Measurements from ENCODE around the gene JAG2.

The JAG2 gene

GRCh38 chr14:105135700-105136395 is 32.7 kb downstream of the JAG2 start:
- H3K4me1 ChIP-seq: no peaks in the 10 kb centered on the region
- peaks cover 5 to 31% (median 18%) of the 10 kb centered on the region in 3 donors for H3K9me3 ChIP-seq
- no peak for TF ChIP-seq CTCF (IDR thresholded peaks at IDR 0.05)
- peaks cover 0 to 15% of the 10 kb centered on the region in 2 donors for H3K27me3 ChIP-seq
- H3K36me3 ChIP-seq: peaks cover 0 to 9% (median 4%) of the 10 kb centered on the region in 3 donors
- intact Hi-C loops (cut with DNase I; ENCODE audit: low total_unique reads): no loop called here
- no peak overlapping the region for H3K27ac ChIP-seq
- H3K4me3 ChIP-seq: no peak overlapping the region
- DNase-seq: peak; percentile 8 to 24

- no peak for DNase-seq
- H3K27ac ChIP-seq: no peak overlapping the region
- no peaks in the 10 kb centered on the region for H3K36me3 ChIP-seq
- intact Hi-C loops (cut with DNase I; ENCODE audit: low total_unique reads): no loop called here
- H3K27me3 ChIP-seq: peaks cover 0 to 17% of the 10 kb centered on the region in 2 donors
- H3K4me3 ChIP-seq: no peak overlapping the region
- H3K9me3 ChIP-seq: peaks cover 0 to 18% (median 0%) of the 10 kb centered on the region in 3 donors
- TF ChIP-seq CTCF (IDR thresholded peaks at IDR 0.05): no peak
- no peaks in the 10 kb centered on the region for H3K4me1 ChIP-seq
Measured at GRCh38 chr14:105132921-105133654, 35.5 kb downstream of the JAG2 start.

- DNase-seq: no peak
- peaks cover 0 to 18% (median 0%) of the 10 kb centered on the region in 3 donors for H3K9me3 ChIP-seq
- no peak for TF ChIP-seq CTCF (IDR thresholded peaks at IDR 0.05)
- no peaks in the 10 kb centered on the region for H3K36me3 ChIP-seq
- H3K4me3 ChIP-seq: no peak overlapping the region
- no peaks in the 10 kb centered on the region for H3K4me1 ChIP-seq
- H3K27ac ChIP-seq: no peak overlapping the region
- intact Hi-C loops (cut with DNase I; ENCODE audit: low total_unique reads): no loop called here
- H3K27me3 ChIP-seq: peaks cover 0 to 18% of the 10 kb centered on the region in 2 donors
Measured at GRCh38 chr14:105131241-105131640, 37.3 kb downstream of the JAG2 start.

- Histone ChIP-seq H3K9me3 (peaks cover 0 to 24% (median 5%) of the 10 kb centered on the region in 3 donors), H3K27ac (no peak overlapping the region), H3K27me3 (peaks cover 0 to 36% of the 10 kb centered on the region in 2 donors), H3K4me3 (no peak overlapping the region), H3K36me3 (no peaks in the 10 kb centered on the region), H3K4me1 (no peaks in the 10 kb centered on the region)
- TF ChIP-seq CTCF (IDR thresholded peaks at IDR 0.05): no peak
- intact Hi-C loops (cut with DNase I; ENCODE audit: low total_unique reads): no loop called here
- DNase-seq: no peak
Measured at GRCh38 chr14:105128059-105128458, 40.5 kb downstream of the JAG2 start.

- TF ChIP-seq CTCF (IDR thresholded peaks at IDR 0.05): no peak
- intact Hi-C loops (cut with DNase I; ENCODE audit: low total_unique reads): no loop called here
- Histone ChIP-seq H3K36me3 (no peaks in the 10 kb centered on the region), H3K27me3 (peaks cover 0 to 41% of the 10 kb centered on the region in 2 donors), H3K4me3 (no peak overlapping the region), H3K9me3 (peaks cover under 1 to 30% (median 7%) of the 10 kb centered on the region in 3 donors), H3K27ac (no peak overlapping the region), H3K4me1 (no peaks in the 10 kb centered on the region)
- DNase-seq: peak in 1 of 2 donors; percentile 13
Measured at GRCh38 chr14:105126981-105127329, 41.6 kb downstream of the JAG2 start.

Data from tibial artery (tissue), 4 donors.